Left kidney (tissue), 2 donors: Measurements from ENCODE around the gene ST8SIA2. TPM values are rescaled to one million over a fixed set of nuclear protein-coding genes. Genes with fewer than 3 reads are reported as not detected.
"Not testable (repeated sequence)": the region's sequence is repeated elsewhere in the genome, so short reads cannot be mapped to it uniquely, and the experiment has no call there.

Source experiments
- DNase-seq: peaks from one replicate; pipeline ENCODE4 v3.0.0-alpha.2; 2013
- polyA plus RNA-seq: library from polyadenylated mRNA; unstranded; fragments of 120-200 nt; gene quantifications from one replicate; pipeline ENCODE4 v1.2.1, GENCODE V29; 2013; ENCODE audit not compliant: insufficient read length

ST8SIA2 gene
- polyA plus RNA-seq, 1 donor = 5.3 TPM

DNA sequence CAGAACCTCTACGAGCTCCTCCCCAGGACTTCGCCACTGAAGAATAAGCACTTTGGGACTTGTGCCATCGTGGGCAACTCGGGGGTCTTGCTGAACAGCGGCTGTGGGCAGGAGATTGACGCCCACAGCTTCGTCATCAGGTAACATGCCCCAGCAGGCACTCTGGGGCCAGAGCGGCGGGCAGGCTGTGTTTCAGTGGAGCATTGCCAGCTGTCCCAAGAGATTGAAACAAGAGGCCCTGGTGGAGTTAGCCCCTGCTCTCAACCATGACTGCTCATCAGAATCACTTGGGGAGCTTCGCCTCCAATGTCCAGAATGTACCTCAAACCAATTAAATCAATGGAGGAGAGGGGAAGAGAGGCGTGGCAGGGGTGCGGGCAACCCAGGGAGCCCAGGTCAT lies 44.8 kb downstream of the ST8SIA2 start:
- peak; percentile 1 for DNase-seq

GRCh38 chr15:92443381-92443780 lies 49.7 kb downstream of the ST8SIA2 start:
- DNase-seq = no peak

DNA sequence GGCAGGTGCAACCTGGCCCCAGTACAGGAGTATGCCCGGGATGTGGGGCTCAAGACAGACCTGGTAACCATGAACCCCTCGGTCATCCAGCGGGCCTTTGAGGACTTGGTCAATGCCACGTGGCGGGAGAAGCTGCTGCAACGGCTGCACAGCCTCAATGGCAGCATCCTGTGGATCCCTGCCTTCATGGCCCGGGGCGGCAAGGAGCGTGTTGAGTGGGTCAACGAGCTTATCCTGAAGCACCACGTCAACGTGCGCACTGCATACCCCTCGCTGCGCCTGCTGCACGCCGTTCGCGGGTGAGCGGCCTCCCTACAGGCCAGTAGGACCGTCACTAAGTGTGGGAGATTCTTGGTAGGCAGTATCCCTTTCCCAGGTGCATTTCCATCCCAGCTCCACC lies 51.0 kb downstream of the ST8SIA2 start:
- DNase-seq = no peak

DNA sequence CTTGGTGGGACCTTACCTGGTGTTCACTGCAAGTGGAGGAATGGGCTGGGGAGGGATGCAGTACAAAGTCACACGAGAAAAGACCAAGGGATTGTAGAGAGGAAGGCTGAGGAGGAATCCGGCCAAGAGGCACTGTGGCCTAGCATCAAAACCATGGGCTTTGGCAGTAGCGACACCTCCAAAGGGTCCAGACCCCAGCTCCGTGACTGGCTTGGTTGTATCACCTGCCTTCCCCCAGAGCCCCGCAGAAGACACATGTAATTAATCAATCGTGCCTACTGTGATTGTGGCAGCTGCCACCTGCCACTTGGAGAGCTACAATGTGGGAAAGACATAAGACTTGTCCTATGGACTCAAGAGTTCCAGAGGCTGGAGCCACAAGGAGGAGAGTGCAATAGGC lies 54.7 kb downstream of the ST8SIA2 start:
- DNase-seq = no peak

DNA sequence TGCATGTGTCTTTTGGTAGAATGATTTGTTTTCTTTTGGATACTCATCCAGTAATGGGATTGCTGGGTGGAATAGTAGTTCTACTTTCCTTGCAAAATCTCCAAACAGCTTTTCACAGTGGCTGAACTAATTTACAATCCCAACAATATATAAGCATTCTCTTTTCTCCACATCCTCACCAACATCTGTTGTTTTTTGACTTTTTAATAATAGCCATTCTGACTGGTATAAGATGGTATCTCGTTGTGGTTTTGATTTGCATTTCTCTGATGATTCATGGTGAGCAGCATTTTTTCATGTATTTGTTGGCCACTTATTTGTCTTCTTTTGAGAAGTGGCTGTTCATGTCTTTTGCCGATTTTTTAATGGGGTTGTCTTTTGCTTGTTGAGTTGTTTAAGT lies 55.8 kb downstream of the ST8SIA2 start:
- no peak for DNase-seq

GRCh38 chr15:92451225-92451825 lies 57.6 kb downstream of the ST8SIA2 start:
- no peak for DNase-seq

- no peak for DNase-seq
Measured at GRCh38 chr15:92452143-92452542, 58.5 kb downstream of the ST8SIA2 start.

DNA sequence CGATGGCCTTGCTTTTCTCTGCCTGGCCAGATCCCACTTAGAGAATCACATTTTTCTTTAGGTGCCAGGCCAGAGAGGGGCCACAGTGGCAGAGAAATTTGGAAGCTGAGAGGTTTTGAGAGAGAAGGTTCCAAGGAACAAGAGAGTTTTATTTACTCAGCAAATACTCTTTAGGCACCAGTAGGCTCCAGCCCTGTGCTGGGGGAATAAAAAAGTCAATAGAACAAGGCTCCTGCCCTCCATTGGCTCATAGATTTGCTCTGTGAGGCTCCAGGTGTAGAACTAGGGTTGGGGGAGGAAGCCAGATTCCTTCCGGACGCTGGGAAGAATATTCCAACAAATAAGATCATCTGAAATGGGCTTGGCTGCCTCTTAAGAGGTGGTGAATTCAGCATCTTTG lies 59.9 kb downstream of the ST8SIA2 start:
- no peak for DNase-seq

GRCh38 chr15:92454555-92455105 lies 60.9 kb downstream of the ST8SIA2 start:
- no peak for DNase-seq

DNA sequence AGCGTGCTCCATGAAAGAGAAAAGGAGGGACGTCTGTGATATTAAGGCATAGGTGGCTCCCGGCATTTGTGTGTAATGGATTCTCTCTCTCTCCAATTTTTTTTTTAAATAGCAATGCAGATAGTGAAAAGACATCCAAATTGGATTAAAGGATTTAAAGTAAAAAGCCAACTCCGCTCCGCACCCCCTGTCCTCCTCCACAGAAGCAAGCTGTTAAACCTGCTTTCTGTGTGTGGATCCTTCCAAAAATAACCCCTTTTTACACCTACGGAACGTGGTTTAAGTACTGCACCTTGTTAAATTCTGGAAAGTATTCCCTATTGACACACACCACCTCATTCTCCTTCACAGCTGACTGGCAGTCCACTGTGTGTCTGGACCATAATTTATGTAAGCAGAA lies 61.6 kb downstream of the ST8SIA2 start:
- no peak for DNase-seq

- no peak for DNase-seq
Measured at GRCh38 chr15:92457471-92458041, 63.9 kb downstream of the ST8SIA2 start.

- no peak for DNase-seq
Measured at GRCh38 chr15:92460023-92460422, 66.3 kb downstream of the ST8SIA2 start.

- DNase-seq = no peak
Measured at GRCh38 chr15:92462424-92463125, 68.9 kb downstream of the ST8SIA2 start.

- no peak for DNase-seq
Measured at GRCh38 chr15:92463352-92463751, 69.7 kb downstream of the ST8SIA2 start.

- DNase-seq = no peak
Measured at GRCh38 chr15:92463826-92464225, 70.1 kb downstream of the ST8SIA2 start.

DNA sequence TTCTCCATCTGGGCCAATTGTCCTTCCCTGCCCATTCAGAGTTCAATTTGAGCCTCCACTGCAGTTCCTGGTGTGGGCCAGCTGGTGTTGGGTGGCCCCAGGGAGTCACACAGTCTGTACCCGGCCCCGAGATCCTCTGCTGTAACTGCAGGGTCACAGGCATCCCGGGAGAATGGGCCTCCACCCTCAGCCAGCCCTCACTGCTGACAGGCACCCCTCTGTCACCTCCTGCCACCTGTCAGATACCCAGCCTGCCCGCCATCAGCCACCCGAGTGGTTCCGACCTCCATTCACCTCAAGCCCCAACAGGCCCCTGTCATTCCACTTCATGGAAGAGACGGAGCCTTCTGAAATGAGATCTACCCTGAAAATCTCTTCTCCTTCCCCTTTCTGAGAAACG lies 73.2 kb downstream of the ST8SIA2 start:
- DNase-seq = no peak

DNA sequence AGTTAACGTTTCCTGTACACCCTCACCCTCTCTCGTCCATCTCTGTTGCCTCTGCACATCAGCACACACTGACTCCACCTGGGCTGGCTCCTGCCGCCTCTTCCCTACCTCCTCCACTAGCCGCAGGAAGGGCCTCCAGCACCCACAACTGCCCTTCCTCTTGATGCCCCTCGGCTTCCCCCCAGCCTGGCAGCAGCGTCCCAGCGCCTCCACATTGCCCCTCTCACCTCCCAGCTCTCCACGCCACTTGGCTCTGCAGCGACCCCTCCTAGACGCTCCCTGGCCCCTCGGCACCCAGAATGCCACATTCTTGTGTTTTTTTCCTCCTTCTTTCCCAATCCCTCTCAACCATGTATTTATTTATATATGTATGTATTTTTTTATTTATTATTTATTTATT lies 73.6 kb downstream of the ST8SIA2 start:
- no peak for DNase-seq

DNA sequence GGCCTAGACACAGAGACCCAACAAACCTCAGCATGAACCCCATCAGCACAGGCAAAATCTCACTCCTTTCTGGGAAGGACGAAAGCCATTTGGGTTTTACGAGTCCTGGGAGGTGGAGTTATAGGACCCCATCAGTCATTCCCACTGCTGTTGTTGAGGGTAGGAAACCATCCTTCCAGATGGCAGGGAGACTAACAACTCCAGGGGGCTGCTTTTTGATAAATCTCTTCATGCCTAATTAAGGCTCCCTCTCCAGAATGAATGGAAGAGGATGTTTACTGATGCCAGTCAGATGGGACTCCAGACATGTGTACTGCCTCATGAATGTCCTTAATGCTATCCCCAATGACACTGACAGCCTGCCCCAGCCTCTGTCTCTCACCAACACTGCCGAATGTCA lies 75.3 kb downstream of the ST8SIA2 start:
- DNase-seq = no peak

DNA sequence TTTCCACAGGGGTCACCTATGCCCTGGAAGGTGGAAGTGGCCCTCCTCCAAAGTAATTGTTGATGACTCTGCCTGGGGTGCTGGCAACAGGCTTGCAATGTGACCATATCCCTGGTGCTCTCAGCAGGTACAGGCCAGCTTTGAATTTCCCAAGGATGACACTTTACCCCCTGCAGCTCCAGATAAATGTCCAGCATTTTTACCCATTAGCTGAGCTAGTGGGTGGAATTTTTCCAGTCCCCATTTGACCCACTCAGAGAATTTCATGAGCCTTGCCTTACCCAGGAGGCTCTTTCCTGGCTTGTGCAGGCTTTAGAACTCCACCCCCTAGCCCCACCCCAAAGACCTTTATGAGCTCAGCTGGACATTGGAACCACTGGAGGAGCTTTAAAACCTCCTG lies 77.6 kb downstream of the ST8SIA2 start:
- no peak for DNase-seq

GRCh38 chr15:92473756-92474155 lies 80.1 kb downstream of the ST8SIA2 start:
- no peak for DNase-seq

- DNase-seq = not testable (repeated sequence)
Measured at GRCh38 chr15:92479730-92480129, 86.0 kb downstream of the ST8SIA2 start.

DNA sequence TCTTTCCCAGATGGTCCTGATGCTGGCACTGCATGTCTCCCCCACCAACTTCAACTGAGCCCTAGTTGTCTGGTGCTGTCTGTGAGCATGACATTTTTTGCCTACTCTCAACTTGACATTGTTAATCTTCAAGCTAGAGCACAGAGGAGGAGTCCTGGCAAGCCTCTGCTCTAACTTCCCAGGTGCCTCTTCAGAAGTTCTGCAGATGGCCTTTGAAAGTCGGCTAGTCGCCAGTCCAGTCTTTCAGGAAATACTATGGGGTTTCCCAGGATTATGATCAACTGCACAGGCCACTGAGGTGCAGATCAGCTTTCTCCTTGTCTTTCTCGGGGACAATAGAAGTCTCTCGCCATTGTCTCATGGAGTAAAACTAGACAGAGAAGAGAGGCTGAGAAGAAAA lies 86.7 kb downstream of the ST8SIA2 start:
- DNase-seq = no peak

GRCh38 chr15:92485441-92485840 lies 91.8 kb downstream of the ST8SIA2 start:
- no peak for DNase-seq
